Hepatocyte (in vitro differentiated cells): Measurements from ENCODE around the gene LCN15.

ENCODE experiments used
- CTCF ChIP-seq: fragments of 200-600 bp; sonication (generic); IDR thresholded peaks from 2 replicates; pipeline ENCODE4 v1.5.1; 2016; ENCODE audit warnings: antibody characterized with exemption, mild to moderate bottlenecking; ENCODE audit not compliant: poor library complexity
- EZH2 ChIP-seq: fragments of 200-600 bp; sonication (generic); IDR thresholded peaks from 2 replicates; pipeline ENCODE4 v1.6.1; 2016; ENCODE audit warnings: antibody characterized with exemption, mild to moderate bottlenecking, borderline replicate concordance
- EZH2phosphoT487 ChIP-seq: fragments of 200-600 bp; sonication (generic); IDR thresholded peaks from one replicate; pipeline ENCODE4 v1.6.1; 2018; ENCODE audit warnings: antibody characterized with exemption, mild to moderate bottlenecking, low read depth, moderate library complexity; ENCODE audit not compliant: unreplicated experiment, severe bottlenecking

- no peak for TF ChIP-seq CTCF
- TF ChIP-seq EZH2phosphoT487: no peak
- TF ChIP-seq EZH2: no peak
Observed at GRCh38 chr9:136789523-136789937, 25.2 kb upstream of the LCN15 start.
